HG03064 (cell line): ENCODE measurements around the gene ZC3H7B.
A peak's percentile ranks its signal among the peaks of the same experiment; 100 is the strongest.
"Not testable (repeated sequence)": the region's sequence is repeated elsewhere in the genome, so short reads cannot be mapped to it uniquely, and the experiment has no call there.

Experiments used
- ATAC-seq: cut with Tn5 transposase; IDR thresholded peaks from one replicate; pipeline ENCODE4 v1.9.1; 2021; ENCODE audit warnings: low read depth; ENCODE audit not compliant: unreplicated experiment

ZC3H7B gene, protein sequence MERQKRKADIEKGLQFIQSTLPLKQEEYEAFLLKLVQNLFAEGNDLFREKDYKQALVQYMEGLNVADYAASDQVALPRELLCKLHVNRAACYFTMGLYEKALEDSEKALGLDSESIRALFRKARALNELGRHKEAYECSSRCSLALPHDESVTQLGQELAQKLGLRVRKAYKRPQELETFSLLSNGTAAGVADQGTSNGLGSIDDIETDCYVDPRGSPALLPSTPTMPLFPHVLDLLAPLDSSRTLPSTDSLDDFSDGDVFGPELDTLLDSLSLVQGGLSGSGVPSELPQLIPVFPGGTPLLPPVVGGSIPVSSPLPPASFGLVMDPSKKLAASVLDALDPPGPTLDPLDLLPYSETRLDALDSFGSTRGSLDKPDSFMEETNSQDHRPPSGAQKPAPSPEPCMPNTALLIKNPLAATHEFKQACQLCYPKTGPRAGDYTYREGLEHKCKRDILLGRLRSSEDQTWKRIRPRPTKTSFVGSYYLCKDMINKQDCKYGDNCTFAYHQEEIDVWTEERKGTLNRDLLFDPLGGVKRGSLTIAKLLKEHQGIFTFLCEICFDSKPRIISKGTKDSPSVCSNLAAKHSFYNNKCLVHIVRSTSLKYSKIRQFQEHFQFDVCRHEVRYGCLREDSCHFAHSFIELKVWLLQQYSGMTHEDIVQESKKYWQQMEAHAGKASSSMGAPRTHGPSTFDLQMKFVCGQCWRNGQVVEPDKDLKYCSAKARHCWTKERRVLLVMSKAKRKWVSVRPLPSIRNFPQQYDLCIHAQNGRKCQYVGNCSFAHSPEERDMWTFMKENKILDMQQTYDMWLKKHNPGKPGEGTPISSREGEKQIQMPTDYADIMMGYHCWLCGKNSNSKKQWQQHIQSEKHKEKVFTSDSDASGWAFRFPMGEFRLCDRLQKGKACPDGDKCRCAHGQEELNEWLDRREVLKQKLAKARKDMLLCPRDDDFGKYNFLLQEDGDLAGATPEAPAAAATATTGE

GRCh38 chr22:41301085-41302020, at the start of gene ZC3H7B:
Gene ZC3H7B (plus strand): TSS chr22:41301525. CDS start chr22:41320661, 19,136 bp downstream.
- ATAC-seq, result peak; percentile 61

DNA sequence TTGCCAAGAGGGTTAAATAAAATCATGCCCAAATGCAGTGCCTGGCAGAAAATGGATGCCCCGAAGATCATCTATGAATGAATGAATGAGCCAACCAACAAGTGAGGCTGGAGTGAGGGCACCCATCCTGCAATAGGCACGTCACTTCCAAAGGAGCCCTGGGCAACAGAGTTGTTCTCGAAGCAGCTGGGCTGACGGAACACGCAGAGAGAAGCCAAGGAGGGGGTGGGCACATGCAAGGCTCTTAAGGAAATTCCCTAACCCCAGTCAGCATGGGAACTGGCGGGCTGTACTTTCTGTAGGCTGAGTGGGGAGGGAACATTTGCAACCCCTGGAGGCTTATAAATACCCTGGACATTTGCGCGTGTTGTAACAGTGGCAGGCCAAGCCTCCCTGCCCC, 49.0 kb upstream of the ZC3H7B start:
- ATAC-seq, result no peak

GRCh38 chr22:41254230-41254629, 47.1 kb upstream of the ZC3H7B start:
- no peak for ATAC-seq

DNA sequence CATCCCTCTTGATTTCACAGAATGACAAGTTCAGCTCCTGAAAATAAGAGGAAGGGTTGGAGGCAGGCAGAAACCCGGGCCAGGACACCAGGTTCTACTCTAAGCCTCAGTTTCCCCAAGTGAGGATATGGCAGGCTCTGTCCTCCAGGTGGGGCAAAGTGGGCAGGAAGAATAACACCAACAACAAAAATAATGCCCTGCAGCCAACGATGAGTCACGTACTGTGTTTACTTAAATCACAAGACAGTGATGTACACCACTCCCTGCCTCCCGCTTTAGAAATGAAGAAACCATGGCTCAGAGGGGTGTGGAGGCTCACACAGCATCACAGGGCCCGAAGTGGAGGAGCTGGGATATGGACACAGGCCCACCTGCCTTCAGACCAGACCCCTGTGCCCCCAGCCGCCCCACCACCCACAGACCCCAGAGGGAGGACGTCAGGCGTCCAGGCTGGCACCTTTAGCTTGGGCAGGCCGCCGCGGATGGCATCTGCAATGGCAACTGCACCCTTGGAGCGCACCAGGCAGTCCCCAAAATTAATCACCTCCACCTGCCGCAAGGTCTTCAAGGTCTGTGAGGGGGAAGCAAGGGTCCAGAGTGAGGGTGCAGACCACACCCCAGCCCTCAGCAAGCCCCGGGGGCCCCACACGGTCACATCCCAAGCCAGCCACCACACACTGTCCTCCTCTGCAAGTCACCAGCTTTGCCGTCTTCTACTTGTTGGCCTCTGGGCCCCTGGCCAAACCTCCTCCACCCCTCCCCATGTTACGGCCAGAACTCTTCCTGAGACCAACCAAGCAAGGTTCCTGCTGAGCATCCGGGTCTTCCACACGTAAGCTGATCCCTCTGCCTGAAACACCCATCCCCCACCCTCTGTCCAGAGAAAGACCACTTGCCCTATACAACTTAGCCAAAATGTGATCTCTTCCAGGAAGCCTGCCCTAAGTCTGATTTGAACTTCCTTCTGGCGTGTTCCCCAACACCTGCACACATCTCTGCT, 44.8 kb upstream of the ZC3H7B start:
- ATAC-seq, result no peak

- no peak for ATAC-seq
Measured at GRCh38 chr22:41257696-41258095, 43.6 kb upstream of the ZC3H7B start.

DNA sequence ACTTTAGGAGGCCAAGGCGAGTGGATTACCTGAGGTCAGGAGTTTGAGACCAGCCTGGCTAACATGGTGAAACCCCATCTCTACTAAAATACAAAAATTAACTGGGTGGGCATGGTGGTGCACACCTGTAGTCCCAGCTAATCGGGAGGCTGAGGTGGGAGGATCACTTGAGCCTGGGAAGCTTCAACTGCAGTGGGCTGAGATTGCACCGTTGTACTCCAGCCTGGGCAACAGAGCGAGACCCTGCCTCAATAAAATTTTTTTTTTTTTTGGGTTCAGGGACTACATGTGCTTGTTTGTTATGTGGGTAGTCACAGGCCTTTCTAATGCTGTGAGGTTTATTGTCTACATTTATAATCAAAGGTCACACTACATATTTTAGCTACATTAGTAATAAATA, 41.6 kb upstream of the ZC3H7B start:
- ATAC-seq, result not testable (repeated sequence)

- ATAC-seq, result no peak
Measured at GRCh38 chr22:41260871-41261270, 40.5 kb upstream of the ZC3H7B start.

DNA sequence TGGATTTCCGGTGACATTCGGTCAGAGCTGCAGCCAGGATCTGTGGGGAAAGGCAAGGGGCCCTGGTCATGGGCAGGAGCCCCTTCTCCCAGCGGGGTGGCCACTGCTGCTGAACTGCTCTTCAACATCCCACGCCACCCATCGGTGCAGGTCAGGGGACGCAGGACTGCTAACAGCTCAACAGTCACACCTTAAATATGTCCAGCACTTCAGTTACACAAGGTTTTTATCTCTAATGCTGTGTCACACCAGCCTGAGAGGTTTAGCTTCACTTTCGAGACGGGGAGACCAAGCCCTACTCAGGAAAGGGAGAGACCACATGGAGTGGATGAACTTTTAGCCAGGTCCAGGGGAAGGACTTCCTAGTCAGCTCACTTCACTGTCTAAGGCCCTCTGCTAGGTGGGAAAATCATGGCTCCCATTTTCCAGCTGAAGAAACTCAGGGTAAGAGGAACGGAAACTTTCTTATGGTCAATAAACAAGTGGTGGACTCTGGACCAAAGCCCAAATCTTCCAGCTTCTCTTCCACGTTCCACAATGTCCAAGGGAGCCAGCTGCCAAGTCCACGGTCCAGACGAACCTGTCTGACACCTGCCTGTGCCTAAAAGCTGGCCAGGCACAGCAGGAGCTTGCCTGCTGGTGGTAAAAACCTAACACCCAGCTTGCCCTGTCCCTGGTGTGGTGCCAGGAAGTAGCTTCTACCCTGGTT, 39.6 kb upstream of the ZC3H7B start:
- ATAC-seq, result no peak

DNA sequence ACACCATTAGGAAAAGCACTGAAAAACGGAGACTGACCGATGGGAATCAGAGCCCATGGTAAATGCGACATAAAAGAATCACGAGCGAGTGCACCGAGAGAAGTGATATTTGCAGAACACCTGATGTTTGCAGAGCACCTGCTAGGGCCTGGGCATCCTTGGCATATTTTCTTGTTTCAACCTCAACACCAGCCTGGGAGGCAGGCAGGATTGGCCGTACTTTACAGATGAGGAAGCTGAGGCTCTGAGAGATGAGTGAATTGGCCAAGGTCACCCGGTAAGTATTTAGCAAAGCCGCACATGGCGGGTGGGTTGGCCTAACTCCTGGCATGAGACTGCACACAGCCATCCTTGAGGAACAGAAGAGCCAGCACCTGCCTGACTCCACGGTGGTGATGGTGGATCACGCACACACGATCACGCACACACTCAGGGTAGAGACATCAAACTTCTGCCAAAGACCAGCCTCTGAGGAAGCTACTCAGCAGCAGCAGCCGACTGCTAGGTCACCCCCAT, 39.0 kb upstream of the ZC3H7B start:
- ATAC-seq, result no peak

- ATAC-seq, result no peak
Measured at GRCh38 chr22:41263704-41264103, 37.6 kb upstream of the ZC3H7B start.

DNA sequence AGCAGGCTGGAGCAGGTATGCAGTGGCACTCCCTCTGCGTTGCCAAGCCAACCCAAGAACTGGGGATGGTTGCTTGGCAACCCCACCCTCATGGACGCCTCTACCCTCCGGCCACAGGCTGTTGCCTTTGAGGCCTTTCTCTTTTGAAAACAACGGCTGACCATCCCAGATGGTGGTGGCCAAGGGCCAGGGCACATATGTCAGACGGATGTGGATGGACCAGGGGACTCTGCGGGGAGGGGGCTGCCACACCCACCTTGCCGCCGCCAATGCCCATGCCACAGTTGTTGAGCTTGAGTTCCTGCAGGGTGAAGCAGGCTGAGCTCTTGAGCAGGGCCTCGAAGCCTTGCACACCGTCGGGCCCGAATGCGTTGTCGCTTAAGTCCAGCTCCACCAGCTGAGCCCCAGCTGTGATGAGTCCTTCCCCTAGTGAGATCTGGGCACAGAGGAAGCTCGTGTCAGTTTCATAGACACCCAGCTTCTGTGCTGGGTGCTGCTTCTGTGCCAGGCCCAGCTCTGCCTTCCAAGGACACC, 36.9 kb upstream of the ZC3H7B start:
- ATAC-seq, result no peak

GRCh38 chr22:41267958-41268357, 33.4 kb upstream of the ZC3H7B start:
- ATAC-seq, result no peak

DNA sequence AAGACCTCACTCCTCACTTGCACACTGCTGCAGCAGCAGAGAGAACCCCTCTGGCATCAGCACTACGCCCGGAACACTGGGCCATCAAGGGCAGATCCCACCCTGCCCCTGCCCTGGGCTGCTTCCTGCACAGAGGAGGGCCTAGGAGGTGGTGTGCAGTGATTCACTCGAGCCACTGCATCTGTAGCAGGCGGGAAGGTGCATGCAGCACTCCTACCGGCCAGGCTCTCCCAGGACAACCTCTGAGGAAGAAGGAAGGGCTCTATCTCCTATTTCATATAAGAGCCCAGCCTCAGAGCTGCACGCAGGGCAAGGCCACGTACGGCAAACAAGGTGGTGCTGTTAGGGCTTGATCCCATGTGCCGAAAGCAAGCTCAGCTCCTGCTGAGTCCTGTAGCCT, 29.5 kb upstream of the ZC3H7B start:
- no peak for ATAC-seq

GRCh38 chr22:41273128-41273527, 28.2 kb upstream of the ZC3H7B start:
- no peak for ATAC-seq

- no peak for ATAC-seq
Measured at GRCh38 chr22:41274856-41275255, 26.5 kb upstream of the ZC3H7B start.

DNA sequence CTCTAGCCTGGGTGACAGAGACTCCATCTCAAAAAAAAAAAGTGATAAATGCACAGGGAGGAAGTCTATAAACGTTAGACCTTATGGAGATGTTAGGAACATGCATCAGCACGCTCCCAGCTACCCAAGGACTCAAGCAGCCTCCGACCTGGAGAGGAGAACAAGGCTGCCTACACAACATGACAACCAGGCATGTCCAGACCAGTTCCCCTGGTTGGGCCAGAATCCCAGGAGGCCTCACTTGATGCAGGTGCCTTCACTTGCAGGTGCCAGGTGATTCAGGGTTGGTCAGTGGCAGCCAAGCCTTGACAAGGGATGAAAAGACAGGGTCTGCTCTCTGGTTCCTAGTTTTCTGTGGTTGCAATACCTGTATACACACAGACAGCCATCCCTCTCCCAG, 21.3 kb upstream of the ZC3H7B start:
- no peak for ATAC-seq

DNA sequence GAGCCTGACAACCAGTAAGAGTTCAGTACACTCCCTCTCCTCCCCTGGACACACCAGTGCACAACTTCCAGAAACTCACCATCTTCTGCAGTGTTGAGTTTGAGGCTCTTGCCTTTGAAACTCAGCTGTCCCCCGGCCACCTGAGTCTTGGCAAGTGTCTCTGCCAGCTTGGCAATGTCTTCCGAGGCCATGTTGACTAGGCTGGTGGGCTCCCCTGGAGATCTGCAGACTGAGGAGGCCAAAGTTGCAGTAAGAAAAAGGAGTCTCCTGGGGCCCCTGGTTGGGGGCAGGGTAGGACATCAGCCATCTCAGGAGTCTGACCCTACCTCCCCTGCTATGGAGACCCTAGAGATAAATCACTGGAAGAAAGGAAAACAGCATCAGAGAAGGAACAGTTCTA, 20.5 kb upstream of the ZC3H7B start:
- ATAC-seq, result no peak

GRCh38 chr22:41284465-41284864, 16.9 kb upstream of the ZC3H7B start:
- ATAC-seq, result no peak
